HFFc6 (cell line): ENCODE measurements around the gene FHIT. TPM values are rescaled to one million over a fixed set of nuclear protein-coding genes. Genes with fewer than 3 reads are reported as not detected.

Experiments
- DNase-seq: peaks from one replicate; pipeline ENCODE4 v3.0.0-alpha.2; 2018
- H3K27ac Mint-ChIP-seq: 2 replicates; pipeline ENCODE4 v1.8.0; 2020; ENCODE audit warnings: mild to moderate bottlenecking, mixed read lengths
- H3K27me3 Mint-ChIP-seq: 2 replicates; pipeline ENCODE4 v1.8.0; 2021; ENCODE audit warnings: mild to moderate bottlenecking, moderate library complexity, mixed read lengths; ENCODE audit not compliant: insufficient read depth
- H3K36me3 Mint-ChIP-seq: 2 replicates; pipeline ENCODE4 v1.8.0; 2021; ENCODE audit warnings: low read depth, mixed read lengths
- H3K4me1 Mint-ChIP-seq: 2 replicates; pipeline ENCODE4 v1.8.0; 2020; ENCODE audit warnings: low read depth, mixed read lengths
- H3K4me3 Mint-ChIP-seq: 2 replicates; pipeline ENCODE4 v1.8.0; 2020; ENCODE audit warnings: mild to moderate bottlenecking, moderate library complexity, mixed read lengths
- H3K9me3 Mint-ChIP-seq: 2 replicates; pipeline ENCODE4 v1.8.0; 2020; ENCODE audit warnings: mild to moderate bottlenecking, mixed read lengths
- total RNA-seq, 6 experiments: library from RNA; stranded (reverse); fragmentation: NEBNext Ultra II Directional; extraction: Animal tissue kit (Norgen Biotek cat#: 25700); gene quantifications; 2 replicates in 1 of 6; 3 replicates in 5 of 6; pipeline ENCODE4 v1.2.3, GENCODE V29; 2021
- TF ChIP-seq, protein P1 (sequence below): fragments of 200-600 bp; sonication (generic); IDR thresholded peaks from 2 replicates; pipeline ENCODE4 v1.5.0; 2021; ENCODE audit warnings: antibody characterized with exemption, mild to moderate bottlenecking

Gene FHIT
- total RNA-seq, 6 experiments from 2014 or later: 0.33 to 0.38 TPM; not detected in 4

DNA sequence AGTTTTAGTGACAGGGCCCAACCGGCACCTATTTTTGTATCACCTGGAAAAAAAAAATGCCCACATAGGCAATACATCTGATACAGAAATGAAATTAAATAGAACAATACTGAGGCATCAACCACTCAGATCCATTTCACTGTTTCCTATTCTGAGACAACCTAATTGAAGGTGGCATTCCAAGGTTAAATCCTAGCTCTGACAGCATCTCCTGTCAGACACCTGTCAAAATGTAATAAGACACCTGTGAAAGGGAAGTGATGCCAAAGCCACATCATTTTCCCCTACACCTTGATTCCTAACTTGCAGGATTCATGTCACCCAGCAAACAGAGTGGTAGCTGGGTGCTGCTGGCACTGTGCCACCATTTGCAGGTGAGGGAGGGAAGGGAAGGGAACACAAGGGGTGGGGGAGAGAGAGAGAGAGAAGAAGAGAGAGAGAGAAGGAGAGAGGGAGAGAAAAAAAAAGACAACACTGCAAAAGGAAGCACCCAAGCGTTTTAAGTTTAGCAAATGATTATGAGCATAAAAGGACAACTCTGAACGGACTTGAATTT, 1156.8 kb downstream of the FHIT start:
- Mint-ChIP-seq H3K36me3 (no peaks in the 10 kb centered on the region), H3K4me3 (no peak overlapping the region), H3K9me3 (peaks cover 43% of the 10 kb centered on the region), H3K4me1 (no peaks in the 10 kb centered on the region), H3K27ac (no peak overlapping the region), H3K27me3 (peaks cover 4% of the 10 kb centered on the region; the same call in 1 of the 2 replicates)
- no peak for DNase-seq
- TF ChIP-seq, protein P1, sequence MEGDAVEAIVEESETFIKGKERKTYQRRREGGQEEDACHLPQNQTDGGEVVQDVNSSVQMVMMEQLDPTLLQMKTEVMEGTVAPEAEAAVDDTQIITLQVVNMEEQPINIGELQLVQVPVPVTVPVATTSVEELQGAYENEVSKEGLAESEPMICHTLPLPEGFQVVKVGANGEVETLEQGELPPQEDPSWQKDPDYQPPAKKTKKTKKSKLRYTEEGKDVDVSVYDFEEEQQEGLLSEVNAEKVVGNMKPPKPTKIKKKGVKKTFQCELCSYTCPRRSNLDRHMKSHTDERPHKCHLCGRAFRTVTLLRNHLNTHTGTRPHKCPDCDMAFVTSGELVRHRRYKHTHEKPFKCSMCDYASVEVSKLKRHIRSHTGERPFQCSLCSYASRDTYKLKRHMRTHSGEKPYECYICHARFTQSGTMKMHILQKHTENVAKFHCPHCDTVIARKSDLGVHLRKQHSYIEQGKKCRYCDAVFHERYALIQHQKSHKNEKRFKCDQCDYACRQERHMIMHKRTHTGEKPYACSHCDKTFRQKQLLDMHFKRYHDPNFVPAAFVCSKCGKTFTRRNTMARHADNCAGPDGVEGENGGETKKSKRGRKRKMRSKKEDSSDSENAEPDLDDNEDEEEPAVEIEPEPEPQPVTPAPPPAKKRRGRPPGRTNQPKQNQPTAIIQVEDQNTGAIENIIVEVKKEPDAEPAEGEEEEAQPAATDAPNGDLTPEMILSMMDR: no peak

DNA sequence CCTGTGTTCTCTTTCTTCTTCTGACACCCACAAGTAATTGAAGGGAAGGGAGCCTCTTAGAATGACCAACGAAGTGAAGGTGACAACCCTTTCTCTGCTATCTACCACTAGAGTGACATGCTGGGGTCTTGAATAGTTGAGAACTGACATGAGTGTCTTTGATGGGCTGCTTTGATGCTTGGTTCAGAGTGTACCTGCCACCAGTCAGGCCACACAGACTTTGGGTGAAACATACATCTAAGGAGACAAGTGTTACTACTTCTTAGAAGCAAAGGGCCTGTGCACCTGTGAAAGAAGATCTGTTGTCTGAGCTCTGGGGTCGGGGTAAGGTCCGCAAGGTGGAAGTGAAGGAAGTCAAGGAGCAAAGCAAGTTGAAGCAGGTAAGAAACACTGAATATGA, 1160.7 kb downstream of the FHIT start:
- peaks cover 58% of the 10 kb centered on the region for H3K9me3 Mint-ChIP-seq
- no peaks in the 10 kb centered on the region; the same call in 1 of the 2 replicates for H3K27me3 Mint-ChIP-seq
- no peak overlapping the region for H3K4me3 Mint-ChIP-seq
- H3K36me3 Mint-ChIP-seq: no peaks in the 10 kb centered on the region
- no peak overlapping the region for H3K27ac Mint-ChIP-seq
- TF ChIP-seq, protein P1: no peak
- DNase-seq: no peak
- H3K4me1 Mint-ChIP-seq: no peaks in the 10 kb centered on the region

DNA sequence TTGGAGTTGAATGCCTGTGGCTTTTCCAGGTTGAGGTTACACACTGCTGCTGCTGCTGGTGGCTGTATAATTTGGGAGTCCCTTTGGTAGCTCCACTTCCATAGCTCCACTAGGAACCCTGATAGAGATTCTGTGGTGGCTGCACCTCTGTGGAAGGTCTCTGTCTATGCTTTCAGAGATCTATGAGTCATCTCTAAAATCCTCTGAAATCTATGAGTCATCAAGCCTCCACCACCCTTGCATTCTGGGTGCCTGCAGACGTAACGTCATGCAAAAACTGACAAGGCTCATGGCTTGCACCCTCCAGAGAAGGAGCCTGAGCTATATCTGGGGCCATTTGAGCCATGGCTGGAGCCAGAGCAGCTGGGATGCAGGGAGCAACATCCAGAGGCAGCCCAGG, 1164.4 kb downstream of the FHIT start:
- DNase-seq: no peak
- H3K36me3 Mint-ChIP-seq: no peaks in the 10 kb centered on the region
- no peak overlapping the region for H3K4me3 Mint-ChIP-seq
- no peaks in the 10 kb centered on the region for H3K4me1 Mint-ChIP-seq
- no peak overlapping the region for H3K27ac Mint-ChIP-seq
- TF ChIP-seq, protein P1: no peak
- H3K9me3 Mint-ChIP-seq: peaks cover 62% of the 10 kb centered on the region
- H3K27me3 Mint-ChIP-seq: no peaks in the 10 kb centered on the region

DNA sequence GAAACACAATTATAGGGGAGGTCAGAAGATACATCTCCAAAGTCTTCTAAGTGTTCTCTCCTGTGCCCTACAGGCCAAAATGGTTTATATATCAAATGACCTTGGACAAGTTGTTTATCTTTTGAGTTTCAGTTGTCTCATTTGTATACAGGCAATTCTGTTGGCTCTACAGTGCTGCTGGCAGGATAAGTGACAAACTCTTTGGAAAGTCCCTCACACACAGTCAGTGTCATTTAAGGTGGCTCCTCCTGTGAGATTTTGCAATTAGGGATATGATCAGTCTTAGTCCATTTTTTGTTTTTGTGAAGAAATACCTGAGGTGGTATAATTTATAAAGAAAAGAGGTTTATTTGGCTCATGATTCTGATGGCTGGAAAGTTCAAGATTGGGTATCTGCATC, 1165.6 kb downstream of the FHIT start:
- Mint-ChIP-seq H3K27ac (no peak overlapping the region), H3K4me1 (no peaks in the 10 kb centered on the region), H3K4me3 (no peak overlapping the region), H3K9me3 (peaks cover 57% of the 10 kb centered on the region), H3K36me3 (0 out of 2 replicates have a peak, but pooled peaks cover 3% of the 10 kb centered on the region), H3K27me3 (no peaks in the 10 kb centered on the region)
- DNase-seq: no peak
- TF ChIP-seq, protein P1: no peak

DNA sequence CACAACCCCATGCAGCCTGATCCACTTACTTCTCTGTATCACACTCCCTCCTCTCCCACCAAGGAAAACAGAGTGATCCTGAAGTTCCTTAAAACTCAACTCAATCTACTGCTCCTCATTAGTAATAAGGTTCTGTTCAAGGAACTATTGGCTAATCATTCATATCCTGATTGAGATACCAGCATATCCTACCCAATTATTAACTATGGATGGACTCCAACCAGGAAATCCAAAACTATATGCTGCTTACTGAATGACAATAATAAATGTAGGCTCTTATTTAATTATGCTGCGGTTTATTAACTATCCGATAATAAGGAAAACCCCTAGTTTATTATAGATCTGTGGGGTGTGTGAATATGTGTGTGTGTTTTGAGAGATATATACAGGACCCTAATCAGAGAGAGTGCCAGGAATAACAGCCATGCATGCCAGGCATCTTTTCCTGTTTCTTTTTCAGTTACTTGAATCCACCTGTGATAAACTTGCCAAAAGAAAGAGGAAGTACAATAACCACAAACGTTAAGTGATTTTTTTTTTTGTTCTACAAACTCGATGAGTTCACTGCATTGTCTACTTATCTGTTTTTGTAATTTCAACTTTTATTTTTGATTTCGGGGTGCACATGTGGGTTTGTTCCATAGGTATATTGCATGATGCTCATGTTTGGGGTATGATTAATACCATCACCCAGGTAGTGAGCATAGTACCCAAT, 1169.7 kb downstream of the FHIT start:
- TF ChIP-seq, protein P1: no peak
- no peaks in the 10 kb centered on the region for H3K27me3 Mint-ChIP-seq
- no peak overlapping the region for H3K27ac Mint-ChIP-seq
- 0 out of 2 replicates have a peak, but pooled peaks cover 3% of the 10 kb centered on the region for H3K36me3 Mint-ChIP-seq
- H3K9me3 Mint-ChIP-seq: peaks cover 41% of the 10 kb centered on the region
- no peaks in the 10 kb centered on the region for H3K4me1 Mint-ChIP-seq
- no peak for DNase-seq
- H3K4me3 Mint-ChIP-seq: no peak overlapping the region
